GM12878 (cell line): Measurements from ENCODE around the gene ZNF124. TPM values are rescaled to one million over a fixed set of nuclear protein-coding genes. Genes with fewer than 3 reads are reported as not detected.

Source experiments
- ATF3 ChIP-seq: IDR thresholded peaks from 2 replicates; pipeline ENCODE4 v1.6.1; 2011; ENCODE audit warnings: low read depth, mild to moderate bottlenecking, low read length, moderate library complexity, borderline replicate concordance; ENCODE audit errors: extremely low read depth
- BCL11A ChIP-seq: IDR thresholded peaks from 2 replicates; pipeline ENCODE4 v1.6.1; 2011; ENCODE audit warnings: low read depth, low read length
- BHLHE40 ChIP-seq, 2 experiments: fragments of 450-650 bp in 1 of 2; IDR thresholded peaks; 2 replicates each; pipeline ENCODE4 v1.6.1; 2011 to 2017; ENCODE audit warnings: low read depth in 2 of 2, borderline replicate concordance in 1 of 2, improper control_type of control experiment in 1 of 2, low read length in 1 of 2, mild to moderate bottlenecking in 1 of 2
- CHD1 ChIP-seq: IDR thresholded peaks from 2 replicates; pipeline ENCODE4 v1.6.1; 2012; ENCODE audit warnings: low read depth, low read length, improper control_type of control experiment
- DPF2 ChIP-seq: fragments of 450-650 bp; IDR thresholded peaks from 2 replicates; pipeline ENCODE4 v1.6.1; 2017; ENCODE audit warnings: mild to moderate bottlenecking
- EZH2 ChIP-seq: IDR thresholded peaks from 2 replicates; pipeline ENCODE4 v1.6.1; 2012; ENCODE audit warnings: low read depth, mild to moderate bottlenecking, control low read depth, inconsistent platforms, low read length, borderline replicate concordance; ENCODE audit not compliant: control insufficient read depth
- HDAC2 ChIP-seq: fragments of 200-600 bp; sonication (generic); IDR thresholded peaks from 2 replicates; pipeline ENCODE4 v1.6.1; 2017
- HSF1 ChIP-seq: fragments of 150-350 bp; IDR thresholded peaks from 2 replicates; pipeline ENCODE4 v1.6.1; 2014; ENCODE audit warnings: mild to moderate bottlenecking, low read depth, low read length
- NBN ChIP-seq: fragments of 450-650 bp; IDR thresholded peaks from 2 replicates; pipeline ENCODE4 v1.6.1; 2016
- RELB ChIP-seq: fragments of 450-650 bp; IDR thresholded peaks from 2 replicates; pipeline ENCODE4 v1.6.1; 2017; ENCODE audit warnings: low read depth, mild to moderate bottlenecking, moderate library complexity
- SUZ12 ChIP-seq: fragments of 200-600 bp; sonication (generic); IDR thresholded peaks from one replicate; pipeline ENCODE4 v1.6.1; 2018; ENCODE audit warnings: antibody characterized with exemption, mild to moderate bottlenecking; ENCODE audit not compliant: unreplicated experiment
- polyA plus RNA-seq, 11 experiments: library from polyadenylated mRNA; depleted of rRNA in 4 of 11; unstranded in 6 of 11; stranded (reverse) in 5 of 11; fragments of >200 nt; fragmentation: Nextera tagmentation in 4 of 11; fragmentation: Illumina TruSeq in 1 of 11; extraction: Ambion mirVana in 4 of 11; extraction: Trizol in 1 of 11; gene quantifications; 1 replicate in 1 of 11; 2 replicates in 10 of 11; pipeline versions ENCODE4 v1.2.1 to v1.2.3, GENCODE V29; 2011 to 2016; ENCODE audit warnings: inconsistent platforms in 2 of 11, missing spikeins in 2 of 11, low read depth in 1 of 11
- total RNA-seq, 4 experiments: library from RNA; depleted of rRNA in 3 of 4; stranded (reverse); fragments of >200 nt in 3 of 4; fragmentation: Illumina TruSeq in 1 of 4; extraction: Trizol in 1 of 4; gene quantifications; 2 replicates each; pipeline versions ENCODE4 v1.2.1 to v1.2.3, GENCODE V29; 2013 to 2021
- TF ChIP-seq, protein P1 (sequence below): fragments of 450-650 bp; formaldehyde crosslinking; IDR thresholded peaks from 2 replicates; pipeline ENCODE4 v1.4.0; 2022; ENCODE audit warnings: mild to moderate bottlenecking, moderate library complexity

Gene ZNF124
- total and polyA plus RNA-seq, 10 of the 15 experiments (the other 5 are each of a cell fraction or from before 2014, with no cell fraction given): 6.8 to 37.5 (median 12.5) TPM

DNA sequence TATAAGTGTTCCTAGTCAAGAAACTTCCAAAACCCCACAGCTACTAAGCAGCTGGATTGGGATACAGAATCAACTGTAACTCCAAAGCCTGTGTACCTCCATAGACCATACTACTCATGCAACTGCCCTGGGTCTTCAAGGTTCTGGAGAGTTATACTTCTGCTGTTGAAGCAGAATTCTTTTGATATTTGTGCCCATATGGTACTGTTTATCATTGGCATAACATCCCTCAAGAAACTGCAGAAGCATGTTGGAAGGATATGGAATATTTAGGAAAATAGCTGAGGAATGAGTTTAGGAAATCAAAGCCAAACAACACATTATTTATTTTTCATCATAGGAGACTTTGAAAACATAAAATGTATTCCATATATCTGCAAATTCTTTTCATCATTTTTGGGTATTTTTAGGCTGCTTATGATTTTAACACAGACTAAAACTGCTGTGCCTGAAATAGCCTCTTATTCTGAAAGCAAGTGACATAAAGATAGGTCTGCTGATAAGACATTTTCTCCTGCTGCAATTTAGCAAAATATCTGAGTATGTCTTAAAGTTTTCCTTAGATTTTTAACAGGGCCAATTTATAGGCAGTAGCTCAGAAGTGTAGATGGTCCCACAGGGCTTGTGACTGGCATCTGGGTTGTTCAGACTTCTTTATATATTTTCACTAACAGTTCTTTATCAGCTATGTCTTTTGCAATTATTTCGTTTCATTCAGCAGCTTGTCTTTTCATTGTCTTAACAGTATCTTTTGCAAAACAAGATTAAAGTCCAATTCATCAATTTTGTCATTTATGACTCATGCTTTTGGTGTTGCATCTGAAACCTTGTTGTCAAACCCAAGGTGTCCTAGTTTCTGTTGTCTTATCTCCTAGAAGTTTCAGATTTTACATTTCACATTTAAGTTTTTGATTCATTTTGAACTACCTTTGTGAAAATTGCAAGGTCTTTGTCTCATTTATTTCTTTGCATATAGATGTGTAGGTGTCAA is 41.1 kb upstream of the ZNF124 start (continued):
- TF ChIP-seq DPF2 (peak; percentile 72; the same call in 1 of the 2 replicates), HDAC2 (no peak), NBN (peak; percentile 52; the same call in 1 of the 2 replicates), CHD1 (no peak), EZH2 (no peak), SUZ12 (no peak), ATF3 (no peak), BCL11A (peak; percentile 41; the same call in 1 of the 2 replicates), BHLHE40 (IDR thresholded peaks at IDR 0.05; ENCODE audit: borderline replicate concordance in 1 of 2, low read depth in 2 of 2, low read length in 1 of 2) (peak in 1 of 2 experiments; percentile 25; a peak in 1 of 4 replicates), HSF1 (no peak), RELB (0 out of 2 replicates have a peak, but pooled peaks have one; percentile 26)
- TF ChIP-seq, protein P1, sequence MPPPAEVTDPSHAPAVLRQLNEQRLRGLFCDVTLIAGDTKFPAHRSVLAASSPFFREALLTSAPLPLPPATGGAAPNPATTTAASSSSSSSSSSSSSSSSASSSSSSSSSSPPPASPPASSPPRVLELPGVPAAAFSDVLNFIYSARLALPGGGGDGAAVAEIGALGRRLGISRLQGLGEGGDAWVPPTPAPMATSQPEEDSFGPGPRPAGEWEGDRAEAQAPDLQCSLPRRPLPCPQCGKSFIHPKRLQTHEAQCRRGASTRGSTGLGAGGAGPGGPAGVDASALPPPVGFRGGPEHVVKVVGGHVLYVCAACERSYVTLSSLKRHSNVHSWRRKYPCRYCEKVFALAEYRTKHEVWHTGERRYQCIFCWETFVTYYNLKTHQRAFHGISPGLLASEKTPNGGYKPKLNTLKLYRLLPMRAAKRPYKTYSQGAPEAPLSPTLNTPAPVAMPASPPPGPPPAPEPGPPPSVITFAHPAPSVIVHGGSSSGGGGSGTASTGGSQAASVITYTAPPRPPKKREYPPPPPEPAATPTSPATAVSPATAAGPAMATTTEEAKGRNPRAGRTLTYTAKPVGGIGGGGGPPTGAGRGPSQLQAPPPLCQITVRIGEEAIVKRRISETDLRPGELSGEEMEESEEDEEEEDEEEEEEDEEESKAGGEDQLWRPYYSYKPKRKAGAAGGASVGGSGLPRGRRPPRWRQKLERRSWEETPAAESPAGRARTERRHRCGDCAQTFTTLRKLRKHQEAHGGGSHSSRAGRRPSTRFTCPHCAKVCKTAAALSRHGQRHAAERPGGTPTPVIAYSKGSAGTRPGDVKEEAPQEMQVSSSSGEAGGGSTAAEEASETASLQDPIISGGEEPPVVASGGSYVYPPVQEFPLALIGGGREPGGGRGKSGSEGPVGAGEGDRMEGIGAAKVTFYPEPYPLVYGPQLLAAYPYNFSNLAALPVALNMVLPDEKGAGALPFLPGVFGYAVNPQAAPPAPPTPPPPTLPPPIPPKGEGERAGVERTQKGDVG (CRISPR knock-in tag): no peak
- TF ChIP-seq, all 136 proteins: peak for 20
